Endothelial cell of umbilical vein (primary cell): ENCODE measurements around the gene VCAN.

Source experiments
- EZH2 ChIP-seq: IDR thresholded peaks from 2 replicates; pipeline ENCODE4 v1.6.1; 2012; ENCODE audit warnings: borderline replicate concordance, low read depth, mild to moderate bottlenecking, moderate library complexity, low read length, inconsistent platforms; ENCODE audit not compliant: severe bottlenecking
- GATA2 ChIP-seq: IDR thresholded peaks from 2 replicates; pipeline ENCODE4 v1.7.0; 2011; ENCODE audit warnings: low read depth, mild to moderate bottlenecking, moderate library complexity, mixed read lengths, low read length; ENCODE audit not compliant: insufficient read length, insufficient read depth
- MAX ChIP-seq: IDR thresholded peaks from 2 replicates; pipeline ENCODE4 v1.6.1; 2011; ENCODE audit not compliant: insufficient read depth, insufficient read length
- MYC ChIP-seq: IDR thresholded peaks from one replicate; pipeline ENCODE4 v1.6.1; 2011; ENCODE audit warnings: mild to moderate bottlenecking, low read depth, low read length
- POLR2A ChIP-seq: IDR thresholded peaks from 2 replicates; pipeline ENCODE4 v1.6.1; 2012; ENCODE audit warnings: low read depth, mild to moderate bottlenecking, control low read depth, low read length
- POLR2AphosphoS5 ChIP-seq: IDR thresholded peaks from 2 replicates; pipeline ENCODE4 v1.6.1; 2012; ENCODE audit warnings: low read depth, mild to moderate bottlenecking, control low read depth, low read length, moderate library complexity; ENCODE audit not compliant: insufficient read depth
- TF ChIP-seq, protein P1 (sequence below), 2 donors: IDR thresholded peaks; 1 replicate in 1 of 2; 2 replicates in 1 of 2; pipeline ENCODE4 v1.5.1; 2011; ENCODE audit warnings: low read length in 2 of 2, mild to moderate bottlenecking in 2 of 2, moderate library complexity in 2 of 2, control low read depth in 1 of 2, inconsistent platforms in 1 of 2, low read depth in 1 of 2; ENCODE audit not compliant: insufficient read depth in 1 of 2; ENCODE audit errors: extremely low read depth in 1 of 2

- TF ChIP-seq, protein P1, sequence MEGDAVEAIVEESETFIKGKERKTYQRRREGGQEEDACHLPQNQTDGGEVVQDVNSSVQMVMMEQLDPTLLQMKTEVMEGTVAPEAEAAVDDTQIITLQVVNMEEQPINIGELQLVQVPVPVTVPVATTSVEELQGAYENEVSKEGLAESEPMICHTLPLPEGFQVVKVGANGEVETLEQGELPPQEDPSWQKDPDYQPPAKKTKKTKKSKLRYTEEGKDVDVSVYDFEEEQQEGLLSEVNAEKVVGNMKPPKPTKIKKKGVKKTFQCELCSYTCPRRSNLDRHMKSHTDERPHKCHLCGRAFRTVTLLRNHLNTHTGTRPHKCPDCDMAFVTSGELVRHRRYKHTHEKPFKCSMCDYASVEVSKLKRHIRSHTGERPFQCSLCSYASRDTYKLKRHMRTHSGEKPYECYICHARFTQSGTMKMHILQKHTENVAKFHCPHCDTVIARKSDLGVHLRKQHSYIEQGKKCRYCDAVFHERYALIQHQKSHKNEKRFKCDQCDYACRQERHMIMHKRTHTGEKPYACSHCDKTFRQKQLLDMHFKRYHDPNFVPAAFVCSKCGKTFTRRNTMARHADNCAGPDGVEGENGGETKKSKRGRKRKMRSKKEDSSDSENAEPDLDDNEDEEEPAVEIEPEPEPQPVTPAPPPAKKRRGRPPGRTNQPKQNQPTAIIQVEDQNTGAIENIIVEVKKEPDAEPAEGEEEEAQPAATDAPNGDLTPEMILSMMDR (IDR thresholded peaks at IDR 0.05; ENCODE audit: extremely low read depth in 1 of 2, insufficient read depth in 1 of 2, low read depth in 1 of 2, low read length in 2 of 2): no peak
- no peak for TF ChIP-seq POLR2A
- TF ChIP-seq POLR2AphosphoS5: no peak
- TF ChIP-seq EZH2: no peak
- TF ChIP-seq MAX: no peak
- no peak for TF ChIP-seq MYC
- TF ChIP-seq GATA2: no peak
Measured at GRCh38 chr5:83539463-83539790, 67.9 kb downstream of the VCAN start.
